Liver (tissue), 3 donors: ENCODE measurements around the gene GPALPP1.

ENCODE experiments used
- EGR1 ChIP-seq, 2 donors: IDR thresholded peaks; 2 replicates each; pipeline ENCODE4 v1.6.1; 2016 to 2018; ENCODE audit warnings: antibody characterized with exemption in 2 of 2, low read depth in 2 of 2
- GABPA ChIP-seq, 2 donors: IDR thresholded peaks in 1 of 2; conservative IDR thresholded peaks in 1 of 2; 2 replicates each; pipeline ENCODE4 v1.6.1; 2016; ENCODE audit warnings: antibody characterized with exemption in 2 of 2, mild to moderate bottlenecking in 1 of 2, moderate library complexity in 1 of 2
- JUND ChIP-seq, 2 donors: IDR thresholded peaks; 2 replicates each; pipeline ENCODE4 v1.6.1; 2016; ENCODE audit warnings: antibody characterized with exemption in 2 of 2
- MAX ChIP-seq: IDR thresholded peaks from 2 replicates; pipeline ENCODE4 v1.6.1; 2016; ENCODE audit warnings: antibody characterized with exemption
- RAD21 ChIP-seq, 2 donors: IDR thresholded peaks; 2 replicates each; pipeline ENCODE4 v1.6.1; 2016; ENCODE audit warnings: antibody characterized with exemption in 2 of 2, mild to moderate bottlenecking in 2 of 2
- TAF1 ChIP-seq: conservative IDR thresholded peaks from 2 replicates; pipeline ENCODE4 v1.6.1; 2016; ENCODE audit warnings: antibody characterized with exemption, mild to moderate bottlenecking
- ZBTB33 ChIP-seq: IDR thresholded peaks from 2 replicates; pipeline ENCODE4 v1.6.1; 2016; ENCODE audit warnings: antibody characterized with exemption
- TF ChIP-seq, protein P1 (sequence below): fragments of 150-350 bp; IDR thresholded peaks from 2 replicates; pipeline ENCODE4 v1.5.1; 2017; ENCODE audit warnings: improper control_type of control experiment, low read depth, low read length; ENCODE audit not compliant: missing input control
- TF ChIP-seq, protein P2 (sequence below): IDR thresholded peaks from 2 replicates; pipeline ENCODE4 v1.6.1; 2016; ENCODE audit warnings: antibody characterized with exemption
- TF ChIP-seq, protein P3 (sequence below): IDR thresholded peaks from 2 replicates; pipeline ENCODE4 v1.6.1; 2016; ENCODE audit warnings: antibody characterized with exemption, mild to moderate bottlenecking
- donor health status: healthy.
- donor health status: healthy.

DNA sequence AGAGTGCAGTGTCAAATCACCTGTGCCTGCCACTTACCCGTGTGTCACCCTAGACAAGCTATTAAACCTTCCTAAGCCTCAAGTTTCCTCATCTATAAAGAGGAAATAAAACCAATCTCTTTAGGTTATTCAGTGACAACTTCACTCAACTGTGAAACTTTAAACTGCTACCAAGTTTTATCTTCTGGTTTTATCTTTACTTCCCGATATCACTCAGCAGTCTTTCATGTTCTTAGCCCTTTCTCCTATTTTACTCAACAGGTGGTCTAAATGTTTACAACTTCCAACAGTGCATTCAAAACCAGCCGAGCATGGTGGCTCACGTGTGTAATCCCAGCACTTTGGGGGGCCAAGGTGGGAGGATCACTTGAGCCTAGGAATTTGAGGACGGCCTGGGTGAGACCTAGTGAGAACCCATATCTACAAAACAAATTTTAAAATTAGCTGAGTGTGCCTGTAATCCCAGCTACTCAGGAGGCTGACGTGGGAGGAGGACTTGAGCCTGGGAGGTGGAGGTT lies 59.6 kb downstream of the GPALPP1 start:
- TF ChIP-seq, protein P1, sequence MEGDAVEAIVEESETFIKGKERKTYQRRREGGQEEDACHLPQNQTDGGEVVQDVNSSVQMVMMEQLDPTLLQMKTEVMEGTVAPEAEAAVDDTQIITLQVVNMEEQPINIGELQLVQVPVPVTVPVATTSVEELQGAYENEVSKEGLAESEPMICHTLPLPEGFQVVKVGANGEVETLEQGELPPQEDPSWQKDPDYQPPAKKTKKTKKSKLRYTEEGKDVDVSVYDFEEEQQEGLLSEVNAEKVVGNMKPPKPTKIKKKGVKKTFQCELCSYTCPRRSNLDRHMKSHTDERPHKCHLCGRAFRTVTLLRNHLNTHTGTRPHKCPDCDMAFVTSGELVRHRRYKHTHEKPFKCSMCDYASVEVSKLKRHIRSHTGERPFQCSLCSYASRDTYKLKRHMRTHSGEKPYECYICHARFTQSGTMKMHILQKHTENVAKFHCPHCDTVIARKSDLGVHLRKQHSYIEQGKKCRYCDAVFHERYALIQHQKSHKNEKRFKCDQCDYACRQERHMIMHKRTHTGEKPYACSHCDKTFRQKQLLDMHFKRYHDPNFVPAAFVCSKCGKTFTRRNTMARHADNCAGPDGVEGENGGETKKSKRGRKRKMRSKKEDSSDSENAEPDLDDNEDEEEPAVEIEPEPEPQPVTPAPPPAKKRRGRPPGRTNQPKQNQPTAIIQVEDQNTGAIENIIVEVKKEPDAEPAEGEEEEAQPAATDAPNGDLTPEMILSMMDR = no peak
- TF ChIP-seq, protein P2, sequence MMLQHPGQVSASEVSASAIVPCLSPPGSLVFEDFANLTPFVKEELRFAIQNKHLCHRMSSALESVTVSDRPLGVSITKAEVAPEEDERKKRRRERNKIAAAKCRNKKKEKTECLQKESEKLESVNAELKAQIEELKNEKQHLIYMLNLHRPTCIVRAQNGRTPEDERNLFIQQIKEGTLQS = no peak
- TF ChIP-seq MAX (no peak), TAF1 (no peak), JUND (IDR thresholded peaks at IDR 0.05) (no peak), RAD21 (IDR thresholded peaks at IDR 0.05) (no peak), GABPA (IDR thresholded peaks at IDR 0.05 in 1 of 2, conservative IDR thresholded peaks at IDR 0.05 in 1 of 2) (no peak), ZBTB33 (no peak), EGR1 (IDR thresholded peaks at IDR 0.05; ENCODE audit: low read depth in 2 of 2) (no peak)
- TF ChIP-seq, protein P3, sequence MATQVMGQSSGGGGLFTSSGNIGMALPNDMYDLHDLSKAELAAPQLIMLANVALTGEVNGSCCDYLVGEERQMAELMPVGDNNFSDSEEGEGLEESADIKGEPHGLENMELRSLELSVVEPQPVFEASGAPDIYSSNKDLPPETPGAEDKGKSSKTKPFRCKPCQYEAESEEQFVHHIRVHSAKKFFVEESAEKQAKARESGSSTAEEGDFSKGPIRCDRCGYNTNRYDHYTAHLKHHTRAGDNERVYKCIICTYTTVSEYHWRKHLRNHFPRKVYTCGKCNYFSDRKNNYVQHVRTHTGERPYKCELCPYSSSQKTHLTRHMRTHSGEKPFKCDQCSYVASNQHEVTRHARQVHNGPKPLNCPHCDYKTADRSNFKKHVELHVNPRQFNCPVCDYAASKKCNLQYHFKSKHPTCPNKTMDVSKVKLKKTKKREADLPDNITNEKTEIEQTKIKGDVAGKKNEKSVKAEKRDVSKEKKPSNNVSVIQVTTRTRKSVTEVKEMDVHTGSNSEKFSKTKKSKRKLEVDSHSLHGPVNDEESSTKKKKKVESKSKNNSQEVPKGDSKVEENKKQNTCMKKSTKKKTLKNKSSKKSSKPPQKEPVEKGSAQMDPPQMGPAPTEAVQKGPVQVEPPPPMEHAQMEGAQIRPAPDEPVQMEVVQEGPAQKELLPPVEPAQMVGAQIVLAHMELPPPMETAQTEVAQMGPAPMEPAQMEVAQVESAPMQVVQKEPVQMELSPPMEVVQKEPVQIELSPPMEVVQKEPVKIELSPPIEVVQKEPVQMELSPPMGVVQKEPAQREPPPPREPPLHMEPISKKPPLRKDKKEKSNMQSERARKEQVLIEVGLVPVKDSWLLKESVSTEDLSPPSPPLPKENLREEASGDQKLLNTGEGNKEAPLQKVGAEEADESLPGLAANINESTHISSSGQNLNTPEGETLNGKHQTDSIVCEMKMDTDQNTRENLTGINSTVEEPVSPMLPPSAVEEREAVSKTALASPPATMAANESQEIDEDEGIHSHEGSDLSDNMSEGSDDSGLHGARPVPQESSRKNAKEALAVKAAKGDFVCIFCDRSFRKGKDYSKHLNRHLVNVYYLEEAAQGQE = no peak
